Mesendoderm (in vitro differentiated cells): ENCODE data around the gene WDR87.

Experiments
- DNase-seq: peaks from one replicate; pipeline ENCODE4 v3.0.0; 2013
- H2AK5ac ChIP-seq: 2 replicates; pipeline ENCODE4 v1.6.1; 2013; ENCODE audit warnings: low read length, inconsistent platforms
- H2BK120ac ChIP-seq: 2 replicates; pipeline ENCODE4 v1.6.1; 2013; ENCODE audit warnings: low read depth, mild to moderate bottlenecking, low read length, moderate library complexity, mixed read lengths
- H2BK15ac ChIP-seq: replicated peaks from 2 replicates; pipeline ENCODE4 v1.6.1; 2013; ENCODE audit warnings: low read depth, mild to moderate bottlenecking, moderate library complexity
- H2BK5ac ChIP-seq: 2 replicates; pipeline ENCODE4 v1.6.1; 2013; ENCODE audit warnings: low read length, inconsistent platforms
- H3K18ac ChIP-seq: 2 replicates; pipeline ENCODE4 v1.6.1; 2013; ENCODE audit warnings: mild to moderate bottlenecking, low read length, mixed read lengths
- H3K23ac ChIP-seq: one replicate; pipeline ENCODE4 v1.6.1; 2013; ENCODE audit warnings: low read length
- H3K27ac ChIP-seq: 2 replicates; pipeline ENCODE4 v1.5.1; 2013; ENCODE audit warnings: low read depth, mild to moderate bottlenecking, inconsistent platforms, low read length, moderate library complexity
- H3K27me3 ChIP-seq: 2 replicates; pipeline ENCODE4 v1.6.1; 2013; ENCODE audit warnings: low read length, control low read depth, mild to moderate bottlenecking, inconsistent platforms; ENCODE audit not compliant: insufficient read depth, poor library complexity
- H3K36me3 ChIP-seq: 2 replicates; pipeline ENCODE4 v1.6.1; 2013; ENCODE audit warnings: low read length, inconsistent platforms; ENCODE audit not compliant: control insufficient read depth, insufficient read depth
- H3K4ac ChIP-seq: one replicate; pipeline ENCODE4 v1.6.1; 2013; ENCODE audit warnings: low read depth, mild to moderate bottlenecking, low read length, moderate library complexity
- H3K4me1 ChIP-seq: 2 replicates; pipeline ENCODE4 v1.6.1; 2013; ENCODE audit warnings: low read depth, low read length, inconsistent platforms; ENCODE audit not compliant: control insufficient read depth
- H3K4me2 ChIP-seq: 2 replicates; pipeline ENCODE4 v1.6.1; 2013; ENCODE audit warnings: low read length
- H3K4me3 ChIP-seq: 2 replicates; pipeline ENCODE4 v1.5.1; 2013; ENCODE audit warnings: mild to moderate bottlenecking, low read length
- H3K56ac ChIP-seq: one replicate; pipeline ENCODE4 v1.6.1; 2013; ENCODE audit warnings: low read length
- H3K79me1 ChIP-seq: 2 replicates; pipeline ENCODE4 v1.6.1; 2013; ENCODE audit warnings: low read length, inconsistent platforms
- H3K79me2 ChIP-seq: 2 replicates; pipeline ENCODE4 v1.6.1; 2013; ENCODE audit warnings: mild to moderate bottlenecking, low read length; ENCODE audit not compliant: control insufficient read depth, insufficient read depth
- H3K9ac ChIP-seq: 2 replicates; pipeline ENCODE4 v1.6.1; 2013; ENCODE audit warnings: low read length, inconsistent platforms
- H4K5ac ChIP-seq: one replicate; pipeline ENCODE4 v1.6.1; 2013; ENCODE audit warnings: low read length
- H4K8ac ChIP-seq: one replicate; pipeline ENCODE4 v1.6.1; 2013; ENCODE audit warnings: low read depth, mild to moderate bottlenecking, control low read depth, low read length, moderate library complexity
- WGBS: extraction: QIAGEN DNeasy Blood & Tissue Kit; methylation state at CpG from one replicate; pipeline ENCODE4 v1.1.7; 2013; ENCODE audit warnings: low lambda C conversion rate, missing lambda C conversion rate; ENCODE audit not compliant: insufficient coverage; ENCODE audit errors: extremely low coverage; 5-methylcytosine and 5-hydroxymethylcytosine counted together

WDR87 gene

GRCh38 chr19:37886571-37886970 is 19.8 kb downstream of the WDR87 start:
- Histone ChIP-seq H3K79me2 (no peaks in the 10 kb centered on the region), H3K4ac (no peak overlapping the region), H2BK15ac (no peak overlapping the region), H2BK5ac (no peak overlapping the region), H3K4me3 (no peak overlapping the region), H3K27ac (no peak overlapping the region), H3K9ac (no peak overlapping the region), H3K79me1 (no peaks in the 10 kb centered on the region), H2AK5ac (no peak overlapping the region), H3K27me3 (no peaks in the 10 kb centered on the region), H3K56ac (no peak overlapping the region), H3K4me2 (no peak overlapping the region), H3K4me1 (no peaks in the 10 kb centered on the region), H4K8ac (no peak overlapping the region), H3K23ac (no peak overlapping the region), H4K5ac (no peak overlapping the region), H2BK120ac (no peak overlapping the region), H3K18ac (no peak overlapping the region), H3K36me3 (no peaks in the 10 kb centered on the region)
- no peak for DNase-seq
- WGBS = 100% methylated on average over 1 of the region's 1 CpG

DNA sequence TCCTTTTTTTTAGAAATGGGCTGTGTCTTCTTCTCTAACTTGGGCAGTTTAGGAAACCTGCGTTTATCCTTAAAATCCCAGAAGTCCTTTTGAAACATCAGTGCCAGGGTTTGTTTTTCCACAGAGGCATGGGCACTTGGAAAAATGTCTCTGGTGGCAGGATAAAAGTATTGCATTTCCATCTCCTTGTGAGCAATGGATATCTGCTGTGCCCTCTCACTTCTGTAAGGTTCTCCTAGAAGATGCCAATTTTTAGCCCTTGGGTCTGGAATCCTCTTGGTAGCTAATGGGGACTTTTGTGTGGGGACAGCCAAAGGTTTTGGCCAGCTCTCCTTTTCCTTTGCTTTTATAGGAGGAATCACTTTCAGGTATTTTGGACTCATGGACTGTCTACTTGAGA is 21.0 kb downstream of the WDR87 start:
- Histone ChIP-seq H3K56ac (no peak overlapping the region), H3K9ac (no peak overlapping the region), H3K4me1 (no peaks in the 10 kb centered on the region), H4K8ac (no peak overlapping the region), H4K5ac (no peak overlapping the region), H3K79me2 (no peaks in the 10 kb centered on the region), H3K27me3 (no peaks in the 10 kb centered on the region), H2BK15ac (no peak overlapping the region), H3K23ac (no peak overlapping the region), H3K27ac (no peak overlapping the region), H3K36me3 (no peaks in the 10 kb centered on the region), H3K4me3 (no peak overlapping the region), H3K18ac (no peak overlapping the region), H2BK120ac (no peak overlapping the region), H3K4ac (no peak overlapping the region), H3K4me2 (no peak overlapping the region), H2BK5ac (no peak overlapping the region), H3K79me1 (no peaks in the 10 kb centered on the region), H2AK5ac (no peak overlapping the region)
- no CpG with 5 or more reads among the region's 1 CpG for WGBS
- no peak for DNase-seq

- Histone ChIP-seq H3K4me3 (no peak overlapping the region), H2AK5ac (no peak overlapping the region), H4K8ac (no peak overlapping the region), H3K36me3 (no peaks in the 10 kb centered on the region), H3K4me1 (no peaks in the 10 kb centered on the region), H3K27ac (no peak overlapping the region), H2BK120ac (no peak overlapping the region), H3K23ac (no peak overlapping the region), H3K18ac (no peak overlapping the region), H3K27me3 (no peaks in the 10 kb centered on the region), H3K9ac (no peak overlapping the region), H4K5ac (no peak overlapping the region), H3K79me2 (no peaks in the 10 kb centered on the region), H3K4me2 (no peak overlapping the region), H2BK15ac (no peak overlapping the region), H3K79me1 (no peaks in the 10 kb centered on the region), H2BK5ac (no peak overlapping the region), H3K56ac (no peak overlapping the region), H3K4ac (no peak overlapping the region)
- DNase-seq = no peak
- no CpG with 5 or more reads among the region's 3 CpGs for WGBS
Measured at GRCh38 chr19:37877147-37877546, 29.2 kb downstream of the WDR87 start.

DNA sequence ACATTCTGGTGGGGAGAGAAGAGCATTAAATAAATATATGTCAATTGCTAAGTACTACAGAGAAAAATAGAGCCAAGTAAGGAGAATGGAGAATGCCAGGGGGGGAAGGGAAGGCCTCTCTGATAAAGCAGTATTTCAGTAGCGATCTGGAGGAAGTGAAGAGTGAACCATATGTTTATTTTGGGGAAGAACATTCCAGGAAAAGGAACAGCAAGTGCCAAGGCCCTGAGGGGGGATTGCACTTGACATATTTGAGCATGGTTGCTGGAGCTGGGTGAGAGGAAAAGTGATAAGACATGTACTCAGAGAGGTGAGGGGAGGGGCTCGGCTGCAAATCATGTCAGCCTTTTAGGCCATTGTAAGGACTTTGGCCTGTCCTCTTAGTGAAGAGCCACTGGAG is 30.4 kb downstream of the WDR87 start:
- no peak overlapping the region for H3K4me3 ChIP-seq
- DNase-seq = no peak
- H3K23ac ChIP-seq = no peak overlapping the region
- no peaks in the 10 kb centered on the region for H3K79me1 ChIP-seq
- WGBS = no CpG with 5 or more reads among the region's 2 CpGs
- H3K27ac ChIP-seq = no peak overlapping the region
- H2BK5ac ChIP-seq = no peak overlapping the region
- H3K36me3 ChIP-seq = no peaks in the 10 kb centered on the region
- H3K27me3 ChIP-seq = no peaks in the 10 kb centered on the region
- no peak overlapping the region for H3K4me2 ChIP-seq
- no peak overlapping the region for H3K4ac ChIP-seq
- H2BK15ac ChIP-seq = no peak overlapping the region
- H3K56ac ChIP-seq = no peak overlapping the region
- H3K79me2 ChIP-seq = no peaks in the 10 kb centered on the region
- no peak overlapping the region for H2AK5ac ChIP-seq
- no peak overlapping the region for H3K18ac ChIP-seq
- no peak overlapping the region for H2BK120ac ChIP-seq
- no peak overlapping the region for H4K5ac ChIP-seq
- no peaks in the 10 kb centered on the region for H3K4me1 ChIP-seq
- no peak overlapping the region for H3K9ac ChIP-seq
- H4K8ac ChIP-seq = no peak overlapping the region

GRCh38 chr19:37874784-37875183 is 31.6 kb downstream of the WDR87 start:
- Histone ChIP-seq H3K4ac (no peak overlapping the region), H2BK120ac (no peak overlapping the region), H3K9ac (no peak overlapping the region), H2AK5ac (no peak overlapping the region), H2BK5ac (no peak overlapping the region), H3K79me2 (no peaks in the 10 kb centered on the region), H3K18ac (no peak overlapping the region), H3K4me2 (no peak overlapping the region), H3K4me1 (no peaks in the 10 kb centered on the region), H3K27ac (no peak overlapping the region), H3K23ac (no peak overlapping the region), H3K4me3 (no peak overlapping the region), H3K56ac (no peak overlapping the region), H3K79me1 (no peaks in the 10 kb centered on the region), H4K5ac (no peak overlapping the region), H3K27me3 (no peaks in the 10 kb centered on the region), H3K36me3 (no peaks in the 10 kb centered on the region), H2BK15ac (no peak overlapping the region), H4K8ac (no peak overlapping the region)
- peak; percentile 65 for DNase-seq
- no CpG with 5 or more reads among the region's 3 CpGs for WGBS

DNA sequence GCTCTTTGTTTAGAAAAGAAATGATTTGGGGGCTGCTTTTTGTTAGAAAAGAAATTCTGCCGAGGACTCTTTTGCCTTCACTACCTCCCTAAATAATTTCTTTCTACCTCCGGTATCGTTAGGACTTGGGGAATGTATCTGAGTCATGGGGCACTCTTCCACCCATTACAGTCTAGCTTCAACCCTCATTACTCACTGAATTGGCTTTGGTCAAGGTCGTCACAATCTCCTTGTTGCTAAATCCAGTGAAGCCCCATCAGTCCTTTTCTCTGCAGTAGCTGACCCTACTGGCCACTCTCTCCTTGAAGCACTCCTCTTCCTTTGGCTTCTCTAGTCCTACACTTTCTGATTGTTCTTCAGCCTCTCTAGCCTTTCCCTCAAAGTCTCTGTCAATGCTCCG is 34.0 kb downstream of the WDR87 start:
- H3K4ac ChIP-seq = no peak overlapping the region
- WGBS = no CpG with 5 or more reads among the region's 5 CpGs

More for the DNA sequence above, 34.0 kb downstream of the WDR87 start:
- H3K23ac ChIP-seq = no peak overlapping the region
- H2AK5ac ChIP-seq = no peak overlapping the region
- no peak overlapping the region for H2BK120ac ChIP-seq
- no peak overlapping the region for H3K56ac ChIP-seq
- H3K9ac ChIP-seq = no peak overlapping the region
- H2BK5ac ChIP-seq = no peak overlapping the region
- H4K5ac ChIP-seq = no peak overlapping the region
- H2BK15ac ChIP-seq = no peak overlapping the region
- H3K79me1 ChIP-seq = no peaks in the 10 kb centered on the region
- no peak overlapping the region for H3K4me2 ChIP-seq
- no peak for DNase-seq
- no peaks in the 10 kb centered on the region for H3K79me2 ChIP-seq
- no peak overlapping the region for H3K4me3 ChIP-seq
- no peaks in the 10 kb centered on the region for H3K27me3 ChIP-seq
- no peak overlapping the region for H4K8ac ChIP-seq
- no peak overlapping the region for H3K18ac ChIP-seq
- no peak overlapping the region for H3K27ac ChIP-seq
- no peaks in the 10 kb centered on the region for H3K36me3 ChIP-seq
- H3K4me1 ChIP-seq = no peaks in the 10 kb centered on the region
